ENCODE measurements around the gene CLNK. TPM values are rescaled to one million over a fixed set of nuclear protein-coding genes. Genes with fewer than 3 reads are reported as not detected.

CLNK gene
- total RNA-seq, 1 experiment from 2014 or later, result not detected

DNA sequence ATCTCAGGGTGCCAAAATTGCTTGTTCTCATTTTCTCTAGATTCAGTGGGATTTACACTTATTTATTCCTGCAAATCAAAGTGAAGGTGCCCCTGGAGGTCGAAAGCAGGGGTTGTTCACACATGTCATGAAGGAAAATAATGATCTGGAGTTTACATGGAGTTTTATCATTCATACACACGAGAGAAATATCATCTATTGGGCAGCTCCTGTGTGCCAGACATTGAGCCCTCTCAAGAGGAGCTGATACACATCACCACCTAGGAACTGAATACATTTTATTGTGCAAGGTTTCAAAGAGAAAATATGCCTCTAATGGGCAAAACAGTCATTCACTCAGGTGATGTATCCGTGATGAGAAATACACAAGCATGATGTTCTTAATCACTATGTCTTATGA is 23.5 kb downstream of the CLNK start:
- no peaks in the 10 kb centered on the region for H3K27me3 ChIP-seq
- DNase-seq, result no peak
- H3K9me3 ChIP-seq (replicated peaks), result no peaks in the 10 kb centered on the region
- no peak overlapping the region for H3K27ac ChIP-seq
- no peaks in the 10 kb centered on the region for H3K4me1 ChIP-seq
- H3K4me3 ChIP-seq, result no peak overlapping the region
- H3K36me3 ChIP-seq, result no peaks in the 10 kb centered on the region

DNA sequence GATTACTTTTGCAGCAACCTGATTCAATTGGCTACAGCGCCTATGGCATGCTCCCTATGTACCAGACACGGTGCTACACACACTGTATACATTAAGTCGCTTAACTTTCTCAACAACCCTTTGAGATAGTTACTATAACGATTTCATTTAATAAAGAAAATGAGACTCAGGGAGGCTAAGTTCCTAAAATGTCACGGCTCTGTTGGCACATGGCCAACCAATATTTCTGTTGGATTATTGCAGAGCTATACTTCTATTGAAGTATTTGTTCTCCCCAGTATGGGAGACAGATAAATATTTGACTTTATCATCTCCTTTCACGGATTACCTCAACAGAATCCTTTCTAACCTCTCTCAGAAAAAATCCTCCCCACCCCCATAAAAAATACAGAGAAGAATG is 25.3 kb downstream of the CLNK start:
- DNase-seq, result no peak
- Histone ChIP-seq H3K4me1 (no peaks in the 10 kb centered on the region), H3K36me3 (no peaks in the 10 kb centered on the region), H3K4me3 (no peak overlapping the region), H3K27me3 (no peaks in the 10 kb centered on the region), H3K27ac (no peak overlapping the region), H3K9me3 (replicated peaks) (no peaks in the 10 kb centered on the region)

DNA sequence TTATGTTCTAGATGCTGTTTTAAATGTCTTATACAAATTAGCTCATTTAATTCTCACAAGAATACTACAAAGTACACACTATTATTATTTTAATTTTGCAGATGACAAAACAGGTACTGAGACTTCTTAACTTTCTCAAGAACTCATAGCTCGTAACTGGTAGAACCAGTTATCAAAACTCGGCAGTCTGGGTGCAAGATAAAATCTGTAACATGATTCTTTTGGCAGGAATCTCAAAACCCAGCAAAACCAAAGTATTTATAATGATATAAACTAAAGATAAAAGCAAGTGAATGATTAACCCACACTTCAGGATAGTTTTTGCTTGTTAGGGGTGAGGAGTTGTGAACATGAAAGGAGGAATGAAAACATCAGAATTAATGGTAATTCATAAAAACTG is 27.6 kb downstream of the CLNK start:
- H3K4me1 ChIP-seq, result no peaks in the 10 kb centered on the region
- no peaks in the 10 kb centered on the region for H3K36me3 ChIP-seq
- H3K4me3 ChIP-seq, result no peak overlapping the region
- H3K9me3 ChIP-seq (replicated peaks), result no peaks in the 10 kb centered on the region
- no peak for DNase-seq
- H3K27me3 ChIP-seq, result no peaks in the 10 kb centered on the region
- no peak overlapping the region for H3K27ac ChIP-seq

DNA sequence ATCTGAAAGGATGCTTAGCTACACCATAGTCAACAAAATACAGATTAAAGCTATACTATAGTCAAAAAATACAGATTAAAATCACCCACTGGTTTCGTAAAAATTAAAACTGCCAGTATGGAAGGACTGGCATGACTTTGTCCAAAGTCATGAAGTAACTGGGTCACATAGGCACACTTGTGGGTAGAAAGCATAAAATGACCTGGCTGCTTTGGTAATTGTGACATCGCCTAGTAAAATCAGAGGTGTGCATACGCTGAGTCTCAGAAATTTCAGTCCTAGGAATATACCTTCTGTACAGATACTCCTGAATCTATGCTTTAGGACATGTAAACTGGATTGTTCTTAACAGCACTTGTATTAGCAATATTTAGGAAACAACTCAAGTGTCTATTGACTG is 28.1 kb downstream of the CLNK start:
- Histone ChIP-seq H3K27ac (no peak overlapping the region), H3K27me3 (no peaks in the 10 kb centered on the region), H3K4me1 (no peaks in the 10 kb centered on the region), H3K36me3 (no peaks in the 10 kb centered on the region), H3K9me3 (replicated peaks) (no peaks in the 10 kb centered on the region), H3K4me3 (no peak overlapping the region)
- no peak for DNase-seq

DNA sequence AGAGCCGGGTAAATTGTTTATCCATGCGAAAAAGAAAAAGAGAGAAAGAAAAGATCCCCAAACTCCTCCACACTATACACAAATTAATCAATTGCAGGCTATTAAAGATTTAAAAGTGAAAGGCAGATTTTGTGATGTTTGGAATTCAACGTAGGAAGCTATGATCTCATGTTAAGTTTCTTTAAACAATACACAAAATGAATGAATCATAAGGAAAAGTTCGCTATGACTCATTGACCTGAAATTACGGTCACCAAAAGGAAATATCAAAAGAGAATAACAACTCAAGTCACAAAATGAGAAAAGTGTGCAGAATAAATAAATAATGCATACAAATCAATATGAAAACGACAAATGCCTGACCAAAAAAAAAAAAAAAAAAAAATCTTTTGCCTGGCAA is 28.6 kb downstream of the CLNK start:
- no peak for DNase-seq
- no peaks in the 10 kb centered on the region for H3K27me3 ChIP-seq
- no peak overlapping the region for H3K4me3 ChIP-seq

DNA sequence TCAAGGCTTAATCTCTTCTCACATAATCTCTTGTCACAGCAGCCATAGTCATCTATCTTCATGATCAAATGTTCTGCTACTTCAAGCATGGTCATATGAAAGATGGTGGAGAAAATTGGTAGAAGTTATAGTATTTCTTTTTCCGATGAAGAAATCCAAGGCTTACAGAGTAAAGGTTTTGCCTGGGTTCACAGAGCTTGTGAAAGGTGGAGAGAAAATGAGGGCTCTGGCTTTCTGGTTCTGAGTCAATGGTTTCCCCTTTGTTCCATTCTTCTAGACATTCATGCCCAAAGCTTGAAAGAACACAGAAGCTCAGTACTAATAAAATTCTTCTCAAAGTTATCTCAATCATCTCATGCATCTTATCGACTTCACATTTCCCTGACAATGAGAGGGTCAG is 36.1 kb downstream of the CLNK start:
- Histone ChIP-seq H3K36me3 (no peaks in the 10 kb centered on the region), H3K27ac (no peak overlapping the region), H3K4me1 (no peaks in the 10 kb centered on the region), H3K4me3 (no peak overlapping the region), H3K27me3 (no peaks in the 10 kb centered on the region), H3K9me3 (replicated peaks) (no peaks in the 10 kb centered on the region)
- no peak for DNase-seq

More for the DNA sequence above, 28.6 kb downstream of the CLNK start:
- Histone ChIP-seq H3K4me1 (no peaks in the 10 kb centered on the region), H3K9me3 (replicated peaks) (no peaks in the 10 kb centered on the region), H3K27ac (no peak overlapping the region), H3K36me3 (no peaks in the 10 kb centered on the region)

DNA sequence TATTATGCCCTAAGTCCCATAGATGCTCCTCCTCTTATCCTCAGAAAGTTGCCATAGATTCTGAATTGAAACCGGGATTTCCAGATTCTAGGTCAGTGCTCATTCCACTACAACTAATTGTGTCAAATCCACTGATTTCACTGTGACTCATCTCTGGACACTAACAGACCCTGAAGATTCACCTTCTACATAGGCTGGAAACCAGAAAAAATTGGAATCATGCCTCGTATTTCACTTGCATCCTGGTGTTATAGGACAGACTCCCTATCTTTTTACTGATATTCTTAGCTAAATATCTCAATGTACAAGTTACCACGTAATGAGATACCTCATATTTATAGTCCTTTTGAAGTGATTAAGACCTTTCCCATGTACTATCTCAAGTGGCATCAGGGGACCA is 36.7 kb downstream of the CLNK start:
- Histone ChIP-seq H3K27me3 (no peaks in the 10 kb centered on the region), H3K4me1 (no peaks in the 10 kb centered on the region), H3K36me3 (no peaks in the 10 kb centered on the region), H3K4me3 (no peak overlapping the region), H3K27ac (no peak overlapping the region), H3K9me3 (replicated peaks) (no peaks in the 10 kb centered on the region)
- no peak for DNase-seq

DNA sequence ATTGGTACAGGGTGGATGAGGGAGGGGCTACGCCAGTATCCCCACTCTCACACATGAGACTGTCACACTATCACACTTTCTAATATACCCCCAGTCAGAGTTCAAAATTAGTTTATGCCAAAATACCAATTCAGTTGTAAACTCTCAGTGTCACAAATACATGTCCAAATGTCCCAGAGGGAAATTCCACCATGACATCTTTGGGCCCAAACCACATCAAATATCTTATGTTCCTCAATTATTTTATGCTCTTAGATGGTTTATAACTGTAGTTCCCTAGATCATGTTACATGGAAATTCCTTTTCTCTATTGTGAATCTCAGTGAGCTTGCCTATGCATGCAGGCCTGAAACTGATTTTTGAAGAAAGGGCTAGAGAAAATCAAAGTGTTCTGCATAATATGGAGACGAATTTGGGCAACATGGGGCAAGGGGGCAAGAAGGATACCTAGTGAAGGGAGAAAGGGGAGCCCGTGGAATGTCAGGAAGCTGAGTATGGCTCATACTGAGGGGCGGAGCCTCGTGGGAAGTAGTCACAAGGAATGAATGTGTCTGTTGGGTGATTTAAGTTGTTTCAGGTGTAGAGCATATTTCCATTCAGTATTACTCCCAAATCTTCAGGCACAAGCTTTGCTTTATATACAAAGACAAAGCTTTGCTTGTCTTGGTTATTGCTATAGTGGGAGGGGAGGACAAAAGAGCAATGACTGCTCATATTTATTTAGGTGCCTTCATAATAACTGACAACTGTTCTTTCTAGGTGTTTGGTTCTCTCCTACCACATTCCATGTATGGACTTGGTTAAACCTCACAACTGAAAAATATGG is 40.8 kb downstream of the CLNK start:
- no peak for DNase-seq
- H3K4me3 ChIP-seq, result no peak overlapping the region
- no peaks in the 10 kb centered on the region for H3K9me3 ChIP-seq (replicated peaks)
- no peaks in the 10 kb centered on the region for H3K4me1 ChIP-seq
- H3K27ac ChIP-seq, result no peak overlapping the region
- no peaks in the 10 kb centered on the region for H3K27me3 ChIP-seq
- no peaks in the 10 kb centered on the region for H3K36me3 ChIP-seq

DNA sequence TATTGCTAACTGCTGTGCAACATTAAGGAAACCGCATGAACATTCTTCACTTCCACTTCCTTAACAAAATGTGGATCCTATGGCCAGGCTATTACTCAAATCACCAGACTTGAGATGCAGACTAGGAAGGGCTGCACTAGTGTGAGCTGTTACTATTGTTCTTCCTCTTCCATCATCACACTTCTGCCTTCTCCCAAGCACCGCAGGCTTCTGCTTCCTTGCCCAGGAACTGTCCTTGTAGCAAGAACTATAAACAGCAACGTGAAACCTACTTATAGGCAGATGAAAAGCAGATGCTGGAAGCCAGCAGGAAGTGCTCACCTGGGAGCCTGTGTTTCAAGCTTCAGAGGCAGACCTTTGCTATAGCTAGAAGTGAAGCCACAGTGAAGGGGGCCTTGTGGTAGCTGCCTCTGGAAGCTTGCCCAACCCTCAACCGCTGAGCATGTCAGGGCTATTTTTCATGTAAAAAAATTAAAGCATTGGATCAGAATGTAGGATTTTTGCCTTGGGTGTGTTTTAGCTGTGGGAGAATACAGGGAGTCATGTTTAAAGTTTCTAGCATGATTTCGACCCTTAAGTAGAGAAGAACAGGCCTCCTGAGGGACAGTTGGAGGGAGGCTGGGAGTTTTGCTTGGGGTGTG is 43.9 kb downstream of the CLNK start:
- H3K27me3 ChIP-seq, result no peaks in the 10 kb centered on the region
- no peak for DNase-seq
- no peak overlapping the region for H3K27ac ChIP-seq
- H3K36me3 ChIP-seq, result no peaks in the 10 kb centered on the region
- H3K4me3 ChIP-seq, result no peak overlapping the region
- no peaks in the 10 kb centered on the region for H3K4me1 ChIP-seq
- H3K9me3 ChIP-seq (replicated peaks), result no peaks in the 10 kb centered on the region

DNA sequence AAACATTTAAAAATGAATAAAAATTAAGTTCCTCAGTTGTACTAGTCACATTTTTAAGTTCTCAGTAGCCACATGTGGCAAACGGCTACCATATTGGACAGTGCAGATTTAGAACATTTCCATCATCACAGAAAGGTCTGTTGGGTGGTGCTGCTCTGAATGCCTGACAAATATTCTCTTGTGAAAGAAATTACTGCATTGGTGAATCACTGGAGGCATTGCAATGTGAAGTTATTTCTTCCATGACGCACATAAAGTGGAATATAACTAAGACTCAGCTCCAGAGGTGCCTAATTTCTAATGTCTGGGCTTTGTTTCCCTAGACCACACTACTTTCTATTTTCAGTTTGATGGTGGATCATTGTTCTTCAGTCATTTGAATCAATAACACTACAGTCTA is 44.9 kb downstream of the CLNK start:
- Histone ChIP-seq H3K27ac (no peak overlapping the region), H3K27me3 (no peaks in the 10 kb centered on the region), H3K36me3 (no peaks in the 10 kb centered on the region), H3K4me1 (no peaks in the 10 kb centered on the region), H3K4me3 (no peak overlapping the region), H3K9me3 (replicated peaks) (no peaks in the 10 kb centered on the region)
- DNase-seq, result no peak

DNA sequence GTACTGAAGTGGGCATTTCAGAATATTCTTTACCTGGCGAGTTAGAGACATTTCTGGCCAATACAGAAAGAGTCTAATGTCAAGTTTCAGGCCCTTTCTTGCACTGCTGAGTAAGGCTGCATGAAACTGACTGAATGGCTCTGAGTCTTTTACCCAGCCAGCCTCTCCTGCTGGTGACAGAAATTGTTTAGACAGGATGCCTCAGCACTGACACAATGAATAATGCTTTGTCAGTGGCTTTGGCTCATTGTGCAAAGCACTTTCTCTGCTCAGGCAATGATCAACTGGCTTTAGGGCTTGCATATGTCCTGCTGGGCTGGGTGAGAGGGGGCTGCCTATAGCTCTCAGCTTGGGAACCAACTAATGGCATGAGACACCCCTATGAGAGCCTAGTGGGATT is 45.5 kb downstream of the CLNK start:
- no peak for DNase-seq
- H3K27me3 ChIP-seq, result no peaks in the 10 kb centered on the region
- no peaks in the 10 kb centered on the region for H3K9me3 ChIP-seq (replicated peaks)
- no peak overlapping the region for H3K4me3 ChIP-seq
- no peaks in the 10 kb centered on the region for H3K36me3 ChIP-seq
- H3K27ac ChIP-seq, result no peak overlapping the region
- H3K4me1 ChIP-seq, result no peaks in the 10 kb centered on the region

DNA sequence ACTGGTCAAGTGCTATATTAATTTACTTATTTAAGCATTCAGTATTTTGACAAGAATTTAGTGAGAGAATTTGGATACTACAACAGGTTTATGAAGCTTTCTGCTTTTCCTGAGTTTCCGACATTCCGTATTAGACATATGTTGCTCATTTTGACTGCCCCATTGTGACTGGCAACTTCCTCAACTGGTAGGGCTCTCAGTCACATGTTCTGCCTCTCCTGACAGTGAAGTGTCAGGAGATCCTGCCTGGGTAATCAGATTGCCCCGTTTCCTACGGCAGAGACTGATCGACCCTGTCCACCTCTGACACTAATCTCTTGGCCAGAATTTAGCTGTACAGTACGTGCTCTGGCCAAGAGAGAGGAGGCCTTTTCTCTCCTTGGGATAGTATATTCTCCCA is 49.5 kb downstream of the CLNK start:
- no peaks in the 10 kb centered on the region for H3K27me3 ChIP-seq
- no peaks in the 10 kb centered on the region for H3K9me3 ChIP-seq (replicated peaks)
- H3K4me1 ChIP-seq, result no peaks in the 10 kb centered on the region
- no peak for DNase-seq
- H3K27ac ChIP-seq, result no peak overlapping the region
- no peaks in the 10 kb centered on the region for H3K36me3 ChIP-seq
- H3K4me3 ChIP-seq, result no peak overlapping the region

DNA sequence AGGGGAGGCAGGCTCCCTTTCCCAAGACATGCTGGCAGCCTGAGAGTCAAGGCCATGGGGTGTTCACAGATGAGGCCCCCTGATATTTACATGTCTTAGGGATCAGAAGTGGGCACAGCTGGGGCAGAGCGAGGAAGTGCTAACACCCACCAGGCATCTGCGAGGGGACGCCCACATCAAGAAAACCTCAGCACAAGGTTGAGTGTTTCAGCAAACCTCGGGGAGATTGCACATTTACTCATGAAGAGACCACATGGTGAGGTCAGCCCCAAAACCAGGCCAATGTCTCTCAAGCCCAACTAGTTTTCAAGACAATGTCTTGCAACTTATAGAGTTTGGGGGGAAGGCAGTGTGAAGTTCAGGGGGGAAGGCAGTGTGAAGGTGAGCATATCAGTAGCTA is 55.2 kb downstream of the CLNK start:
- DNase-seq, result no peak
- Histone ChIP-seq H3K36me3 (no peaks in the 10 kb centered on the region), H3K4me1 (no peaks in the 10 kb centered on the region), H3K27me3 (no peaks in the 10 kb centered on the region), H3K9me3 (replicated peaks) (no peaks in the 10 kb centered on the region), H3K27ac (no peak overlapping the region), H3K4me3 (no peak overlapping the region)

DNA sequence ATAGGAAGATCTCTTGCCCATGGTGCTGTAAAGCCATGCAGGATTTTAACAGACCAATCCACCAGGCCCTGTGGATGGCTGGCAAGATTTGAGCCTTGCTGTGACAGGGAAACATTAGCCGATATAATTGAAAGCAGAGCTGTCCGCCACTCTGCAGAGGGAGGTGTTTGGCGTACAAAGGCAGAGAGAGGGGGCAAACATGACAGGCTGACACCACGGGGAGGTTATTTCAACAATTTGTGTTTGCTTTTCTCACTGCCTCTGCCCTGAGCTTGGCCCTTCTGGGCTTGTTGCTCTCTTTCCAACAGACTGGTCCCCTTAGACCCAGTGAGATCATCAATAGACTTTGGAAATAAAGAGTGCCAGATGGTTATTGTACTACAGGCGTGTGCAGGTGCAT is 59.4 kb downstream of the CLNK start:
- no peak for DNase-seq
- no peak overlapping the region for H3K27ac ChIP-seq
- H3K4me1 ChIP-seq, result no peaks in the 10 kb centered on the region; the same call in 1 of the 2 replicates
- H3K27me3 ChIP-seq, result no peaks in the 10 kb centered on the region
- no peak overlapping the region for H3K4me3 ChIP-seq
- no peaks in the 10 kb centered on the region for H3K9me3 ChIP-seq (replicated peaks)
- no peaks in the 10 kb centered on the region for H3K36me3 ChIP-seq

DNA sequence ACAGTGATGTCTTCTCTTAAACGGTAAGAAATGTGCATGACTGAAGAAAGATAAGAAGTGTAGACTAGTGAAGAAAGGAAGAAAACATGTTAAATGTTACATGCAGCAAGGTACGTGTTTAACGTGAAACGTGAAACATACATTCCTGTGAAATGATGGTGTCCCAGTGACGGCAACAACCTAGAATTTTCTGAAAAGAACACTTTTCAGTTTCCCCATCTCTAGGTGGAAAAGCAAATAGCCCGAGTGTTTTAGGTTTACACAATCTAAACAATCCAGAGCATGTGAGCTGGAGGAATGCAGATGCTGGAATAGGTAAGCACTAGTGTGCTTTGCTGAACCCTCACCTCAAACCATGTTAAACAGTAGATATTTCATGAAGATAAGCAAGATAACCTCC is 60.7 kb downstream of the CLNK start:
- no peak for DNase-seq
- Histone ChIP-seq H3K36me3 (no peaks in the 10 kb centered on the region), H3K4me3 (no peak overlapping the region), H3K9me3 (replicated peaks) (no peaks in the 10 kb centered on the region), H3K27me3 (no peaks in the 10 kb centered on the region), H3K27ac (no peak overlapping the region), H3K4me1 (peaks cover 10% of the 10 kb centered on the region; the same call in 1 of the 2 replicates)

DNA sequence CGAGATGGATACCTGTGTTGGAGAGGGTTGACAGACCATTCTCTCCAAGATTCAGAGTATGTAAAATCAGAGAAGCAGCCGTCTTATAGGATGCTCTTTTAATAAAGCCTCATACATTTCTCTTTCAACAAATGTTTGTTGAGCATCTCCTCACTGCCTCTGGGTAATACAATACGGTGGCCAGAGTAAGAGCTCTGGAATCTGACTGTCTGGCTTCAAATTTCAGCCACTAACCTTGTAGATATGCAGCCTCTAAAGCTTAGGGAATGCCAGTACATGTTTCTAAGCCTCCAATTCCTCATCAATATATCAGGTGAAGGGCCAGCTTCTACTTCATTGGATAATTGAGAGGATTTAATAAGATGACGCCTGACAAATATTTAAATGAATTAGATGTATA is 61.3 kb downstream of the CLNK start:
- Histone ChIP-seq H3K9me3 (replicated peaks) (no peaks in the 10 kb centered on the region), H3K4me3 (no peak overlapping the region), H3K27me3 (no peaks in the 10 kb centered on the region), H3K4me1 (peaks cover 10% of the 10 kb centered on the region; the same call in 1 of the 2 replicates), H3K27ac (no peak overlapping the region), H3K36me3 (no peaks in the 10 kb centered on the region)
- no peak for DNase-seq

Data from SJCRH30 (cell line).